ENCODE measurements around the gene LIX1L.

Gene LIX1L

DNA sequence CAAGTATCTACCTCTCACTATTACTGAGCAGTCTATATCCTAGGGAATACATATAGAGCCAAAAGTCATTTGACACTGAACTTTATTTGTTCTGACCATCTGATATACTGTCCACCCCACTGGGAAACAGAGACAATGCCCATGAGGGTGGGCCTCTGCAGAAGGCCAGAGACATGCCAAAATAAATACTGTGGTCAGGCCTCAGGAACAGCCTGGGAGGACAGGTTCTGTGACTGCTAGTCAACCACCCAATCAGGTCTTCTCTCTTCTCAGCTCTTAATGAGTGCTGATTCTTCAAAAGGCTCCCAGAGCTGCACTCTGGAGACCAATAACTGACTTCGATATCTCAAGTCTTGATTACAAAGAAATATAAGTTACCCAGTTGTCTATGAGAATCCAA is 66.7 kb downstream of the LIX1L start:
- TF ChIP-seq, protein P1, sequence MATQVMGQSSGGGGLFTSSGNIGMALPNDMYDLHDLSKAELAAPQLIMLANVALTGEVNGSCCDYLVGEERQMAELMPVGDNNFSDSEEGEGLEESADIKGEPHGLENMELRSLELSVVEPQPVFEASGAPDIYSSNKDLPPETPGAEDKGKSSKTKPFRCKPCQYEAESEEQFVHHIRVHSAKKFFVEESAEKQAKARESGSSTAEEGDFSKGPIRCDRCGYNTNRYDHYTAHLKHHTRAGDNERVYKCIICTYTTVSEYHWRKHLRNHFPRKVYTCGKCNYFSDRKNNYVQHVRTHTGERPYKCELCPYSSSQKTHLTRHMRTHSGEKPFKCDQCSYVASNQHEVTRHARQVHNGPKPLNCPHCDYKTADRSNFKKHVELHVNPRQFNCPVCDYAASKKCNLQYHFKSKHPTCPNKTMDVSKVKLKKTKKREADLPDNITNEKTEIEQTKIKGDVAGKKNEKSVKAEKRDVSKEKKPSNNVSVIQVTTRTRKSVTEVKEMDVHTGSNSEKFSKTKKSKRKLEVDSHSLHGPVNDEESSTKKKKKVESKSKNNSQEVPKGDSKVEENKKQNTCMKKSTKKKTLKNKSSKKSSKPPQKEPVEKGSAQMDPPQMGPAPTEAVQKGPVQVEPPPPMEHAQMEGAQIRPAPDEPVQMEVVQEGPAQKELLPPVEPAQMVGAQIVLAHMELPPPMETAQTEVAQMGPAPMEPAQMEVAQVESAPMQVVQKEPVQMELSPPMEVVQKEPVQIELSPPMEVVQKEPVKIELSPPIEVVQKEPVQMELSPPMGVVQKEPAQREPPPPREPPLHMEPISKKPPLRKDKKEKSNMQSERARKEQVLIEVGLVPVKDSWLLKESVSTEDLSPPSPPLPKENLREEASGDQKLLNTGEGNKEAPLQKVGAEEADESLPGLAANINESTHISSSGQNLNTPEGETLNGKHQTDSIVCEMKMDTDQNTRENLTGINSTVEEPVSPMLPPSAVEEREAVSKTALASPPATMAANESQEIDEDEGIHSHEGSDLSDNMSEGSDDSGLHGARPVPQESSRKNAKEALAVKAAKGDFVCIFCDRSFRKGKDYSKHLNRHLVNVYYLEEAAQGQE (IDR thresholded peaks at IDR 0.05; ENCODE audit: insufficient read depth in 1 of 2, low read depth in 2 of 2, low read length in 2 of 2), result no peak
- TF ChIP-seq FOXP2 (optimal IDR thresholded peaks at IDR 0.05; ENCODE audit: borderline replicate concordance, extremely low read depth, extremely low read length, insufficient read depth), result no peak
- TF ChIP-seq SIN3A (IDR thresholded peaks at IDR 0.05; ENCODE audit: borderline replicate concordance, insufficient read depth, low read length), result no peak

DNA sequence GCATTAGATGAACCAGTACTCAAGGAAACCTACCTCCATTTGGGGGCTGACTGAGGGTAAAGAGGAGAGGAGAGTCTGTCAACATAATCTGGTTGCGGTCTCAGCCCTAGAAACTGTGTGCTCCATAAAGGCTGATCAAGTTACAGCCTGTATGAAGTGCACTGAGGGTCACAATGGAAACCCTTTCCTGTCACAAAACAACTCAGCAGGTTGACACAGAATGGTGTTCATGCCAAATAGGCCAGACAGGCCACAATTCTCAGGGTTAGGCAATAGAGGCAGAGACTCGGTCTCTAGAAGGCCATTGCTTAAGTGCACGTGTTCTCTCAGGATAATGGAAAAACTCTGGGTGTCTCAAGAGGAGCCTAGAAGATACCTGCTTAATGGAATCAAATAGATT is 68.1 kb downstream of the LIX1L start:
- TF ChIP-seq FOXP2 (optimal IDR thresholded peaks at IDR 0.05; ENCODE audit: borderline replicate concordance, extremely low read depth, extremely low read length, insufficient read depth) (no peak), POLR2AphosphoS5 (IDR thresholded peaks at IDR 0.05; ENCODE audit: low read depth, low read length) (no peak), TAF1 (IDR thresholded peaks at IDR 0.05; ENCODE audit: borderline replicate concordance, insufficient read depth, low read length) (no peak), SIN3A (IDR thresholded peaks at IDR 0.05; ENCODE audit: borderline replicate concordance, insufficient read depth, low read length) (no peak)
- TF ChIP-seq, protein P1 (IDR thresholded peaks at IDR 0.05; ENCODE audit: insufficient read depth in 1 of 2, low read depth in 2 of 2, low read length in 2 of 2), result no peak

DNA sequence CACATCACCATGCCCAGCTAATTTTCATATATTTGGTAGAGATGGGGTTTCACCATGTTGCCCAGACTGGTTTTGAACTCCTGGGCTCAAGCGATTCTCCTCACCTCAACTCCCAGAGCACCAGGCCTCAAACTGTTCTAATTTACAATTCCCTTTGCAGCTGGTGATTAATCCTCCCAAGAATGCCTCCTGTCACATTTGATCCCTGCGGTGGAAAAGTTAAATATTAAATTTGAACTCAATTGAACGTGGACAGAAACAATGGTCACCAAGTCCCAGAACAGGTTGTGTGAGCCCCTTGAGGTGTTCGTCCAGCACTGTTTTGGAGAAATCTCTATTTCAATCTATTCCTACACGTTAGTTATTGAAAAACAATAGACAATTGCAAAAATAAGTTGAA is 70.2 kb downstream of the LIX1L start:
- TF ChIP-seq FOXP2 (optimal IDR thresholded peaks at IDR 0.05; ENCODE audit: borderline replicate concordance, extremely low read depth, extremely low read length, insufficient read depth) (no peak), POLR2AphosphoS5 (IDR thresholded peaks at IDR 0.05; ENCODE audit: low read depth, low read length) (no peak), TAF1 (IDR thresholded peaks at IDR 0.05; ENCODE audit: borderline replicate concordance, insufficient read depth, low read length) (no peak), SIN3A (IDR thresholded peaks at IDR 0.05; ENCODE audit: borderline replicate concordance, insufficient read depth, low read length) (no peak)
- TF ChIP-seq, protein P1 (IDR thresholded peaks at IDR 0.05; ENCODE audit: insufficient read depth in 1 of 2, low read depth in 2 of 2, low read length in 2 of 2), result no peak

DNA sequence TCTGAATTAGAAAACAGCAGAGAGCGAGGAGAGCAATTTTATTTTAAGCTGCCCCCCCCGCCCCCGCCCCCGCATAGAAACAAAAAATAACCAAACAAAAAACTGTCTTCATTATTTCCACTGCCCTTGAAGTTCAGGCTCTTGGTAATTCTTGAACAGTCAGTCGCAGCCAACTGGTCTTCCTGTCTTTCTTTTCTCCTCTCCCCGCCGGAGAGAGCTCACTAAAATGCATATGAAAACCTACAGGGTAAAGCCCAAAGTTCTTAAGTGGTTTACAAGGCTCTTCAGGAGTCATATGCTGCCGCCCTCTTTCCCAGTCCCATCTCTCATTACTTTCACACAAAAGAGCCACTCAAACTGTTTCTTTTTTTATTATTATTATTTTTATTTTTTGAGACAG is 71.0 kb downstream of the LIX1L start:
- TF ChIP-seq, protein P1 (IDR thresholded peaks at IDR 0.05; ENCODE audit: insufficient read depth in 1 of 2, low read depth in 2 of 2, low read length in 2 of 2), result no peak
- TF ChIP-seq FOXP2 (optimal IDR thresholded peaks at IDR 0.05; ENCODE audit: borderline replicate concordance, extremely low read depth, extremely low read length, insufficient read depth), result no peak
- no peak for TF ChIP-seq TAF1 (IDR thresholded peaks at IDR 0.05; ENCODE audit: borderline replicate concordance, insufficient read depth, low read length)
- no peak for TF ChIP-seq SIN3A (IDR thresholded peaks at IDR 0.05; ENCODE audit: borderline replicate concordance, insufficient read depth, low read length)
- no peak for TF ChIP-seq POLR2AphosphoS5 (IDR thresholded peaks at IDR 0.05; ENCODE audit: low read depth, low read length)

DNA sequence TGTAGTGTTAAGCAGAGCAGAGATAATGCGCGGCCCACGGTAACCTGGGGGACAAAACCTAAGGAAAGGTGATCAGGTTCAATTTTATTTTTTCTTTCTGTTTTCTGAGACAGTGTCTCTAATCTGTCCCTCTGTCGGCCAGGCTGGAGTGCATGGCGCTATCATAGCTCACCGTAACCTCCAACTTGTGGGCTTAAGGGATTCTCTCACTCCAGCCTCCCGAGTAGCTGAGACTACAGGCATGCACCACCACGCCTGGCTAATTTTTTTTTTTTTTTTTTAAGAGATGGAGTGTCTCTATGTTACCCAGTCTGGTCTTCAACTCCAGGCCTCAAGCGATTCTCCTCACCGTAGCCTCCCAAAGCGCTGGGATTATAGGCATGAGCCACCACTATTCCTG is 71.4 kb downstream of the LIX1L start:
- TF ChIP-seq FOXP2 (optimal IDR thresholded peaks at IDR 0.05; ENCODE audit: borderline replicate concordance, extremely low read depth, extremely low read length, insufficient read depth) (no peak), POLR2AphosphoS5 (IDR thresholded peaks at IDR 0.05; ENCODE audit: low read depth, low read length) (no peak), SIN3A (IDR thresholded peaks at IDR 0.05; ENCODE audit: borderline replicate concordance, insufficient read depth, low read length) (no peak), TAF1 (IDR thresholded peaks at IDR 0.05; ENCODE audit: borderline replicate concordance, insufficient read depth, low read length) (no peak)
- TF ChIP-seq, protein P1 (IDR thresholded peaks at IDR 0.05; ENCODE audit: insufficient read depth in 1 of 2, low read depth in 2 of 2, low read length in 2 of 2), result no peak

All from PFSK-1 (cell line).